Measurements from ENCODE around the gene GNG3.
"Not testable (repeated sequence)": the region's sequence is repeated elsewhere in the genome, so short reads cannot be mapped to it uniquely, and the experiment has no call there.

Gene GNG3

GRCh38 chr11:62721994-62722393 lies 14.5 kb downstream of the GNG3 start:
- DNase-seq = no peak

DNA sequence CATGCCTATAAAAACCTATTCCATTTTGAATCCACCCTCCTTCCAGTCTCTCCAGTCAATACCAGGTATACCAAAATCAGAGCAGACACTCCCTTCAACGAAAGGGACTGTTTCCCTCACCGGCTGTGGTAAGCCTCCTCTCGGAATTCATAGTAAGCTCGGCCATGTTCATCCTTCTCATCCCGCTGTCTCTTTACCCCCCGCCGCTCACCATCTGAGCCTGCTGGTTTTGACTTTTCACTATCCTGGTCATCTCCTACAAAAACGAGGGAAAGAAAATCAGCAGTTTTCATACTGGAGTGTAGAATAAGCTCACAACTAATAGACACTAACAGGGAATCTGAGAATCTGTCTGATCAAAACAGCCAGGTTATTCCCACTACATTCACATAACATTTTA lies 16.7 kb downstream of the GNG3 start:
- no peak for DNase-seq

DNA sequence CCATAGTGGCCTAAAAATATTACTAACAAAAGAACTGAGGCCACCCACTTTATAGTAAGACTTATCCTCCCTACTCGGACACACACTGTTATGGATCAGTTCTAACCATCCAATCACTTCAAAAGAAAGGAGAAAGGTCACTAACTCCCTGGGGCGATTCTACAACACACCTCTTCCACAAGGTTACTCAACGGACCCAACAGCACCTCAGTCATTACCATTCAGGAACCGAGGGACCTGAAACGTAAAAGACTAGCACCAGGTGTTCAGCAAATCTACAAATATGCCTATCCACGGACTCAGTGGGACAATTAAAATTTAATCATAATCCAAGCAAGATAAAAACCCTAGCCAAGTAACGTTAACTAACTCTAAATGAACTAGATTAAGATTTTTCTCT lies 18.2 kb downstream of the GNG3 start:
- no peak for DNase-seq

DNA sequence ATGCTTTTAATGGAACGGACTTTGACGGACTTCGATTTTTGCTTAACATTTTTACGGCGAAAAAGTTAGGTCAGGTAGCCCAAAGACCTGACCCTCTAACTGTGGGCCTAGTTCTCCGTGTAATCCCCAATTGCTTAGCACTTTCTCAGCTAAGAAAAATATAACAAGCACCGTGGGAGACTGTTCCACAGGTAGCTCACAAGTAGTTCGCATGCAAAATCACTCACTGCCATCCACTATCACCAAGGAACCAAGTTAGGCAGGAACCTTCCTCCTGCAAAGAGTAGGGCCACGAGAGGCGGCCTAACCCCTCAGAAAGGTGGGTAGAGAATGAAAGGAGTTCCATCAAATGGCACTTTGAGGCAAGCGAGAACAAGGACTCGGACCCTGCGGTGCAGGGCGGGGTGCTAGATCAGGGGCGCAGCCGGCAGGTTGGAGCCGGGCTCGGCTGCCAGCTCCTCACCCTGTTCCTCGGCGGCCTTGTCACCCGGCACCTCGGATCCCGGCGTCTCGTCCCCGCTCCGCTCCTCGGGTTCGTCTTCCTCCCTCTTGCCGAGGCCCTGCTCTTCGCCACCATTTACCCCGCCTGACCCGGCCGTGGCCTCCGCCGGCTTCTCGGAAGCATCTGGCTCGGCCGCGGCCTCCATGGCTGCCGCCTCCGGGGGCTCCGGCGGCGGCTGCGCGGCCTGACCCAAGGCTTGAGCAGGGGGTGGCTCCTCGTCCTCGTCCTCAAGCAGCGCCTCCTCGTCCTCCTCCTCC lies 18.9 kb downstream of the GNG3 start:
- DNase-seq = no peak

DNA sequence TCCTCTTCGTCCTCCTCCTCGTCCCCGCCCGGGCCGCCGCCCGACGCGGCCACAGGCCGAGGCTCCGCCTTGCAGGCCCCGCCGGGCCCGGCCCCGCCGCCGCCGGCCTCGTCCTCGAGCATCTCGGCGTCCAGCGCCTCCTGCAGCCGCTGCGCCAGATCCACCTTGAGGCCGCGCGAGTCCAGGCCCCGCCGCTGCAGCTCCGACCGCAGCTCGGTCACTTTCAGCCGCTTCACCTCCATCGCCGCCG lies 19.4 kb downstream of the GNG3 start:
- DNase-seq = no peak

- DNase-seq = peak; percentile 98 to 99
Observed at GRCh38 chr11:62727165-62727871, 19.8 kb downstream of the GNG3 start, which contains the start of gene HNRNPUL2. Gene HNRNPUL2, minus strand, starts transcription at chr11:62727457. Its CDS starts 301 bp downstream, at chr11:62727156.

GRCh38 chr11:62727872-62728170 lies 20.3 kb downstream of the GNG3 start:
- DNase-seq = peak; percentile 98

- DNase-seq = peak; percentile 91
Observed at GRCh38 chr11:62728171-62728988, 20.9 kb downstream of the GNG3 start, which contains the start of gene TTC9C. Gene TTC9C, plus strand, starts transcription at chr11:62728486. Its CDS starts 363 bp downstream, at chr11:62728849.

DNA sequence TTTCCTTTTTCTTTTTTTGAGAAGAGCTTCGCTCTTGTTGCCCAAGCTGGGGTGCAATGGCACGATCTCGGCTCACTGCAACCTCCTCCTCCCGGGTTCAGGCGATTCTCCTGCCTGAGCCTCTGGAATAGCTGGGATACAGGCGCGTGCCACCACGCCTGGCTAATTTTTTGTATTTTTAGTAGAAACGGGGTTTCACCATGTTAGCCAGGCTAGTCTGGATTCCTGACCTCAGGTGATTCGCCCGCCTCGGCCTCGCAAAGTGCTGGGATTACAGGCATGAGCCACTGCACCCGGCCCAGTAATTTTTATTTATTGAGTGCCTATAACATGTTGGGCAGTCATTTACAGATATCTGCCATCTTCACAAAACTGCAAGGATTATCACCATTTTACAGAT lies 22.6 kb downstream of the GNG3 start:
- DNase-seq = not testable (repeated sequence)

DNA sequence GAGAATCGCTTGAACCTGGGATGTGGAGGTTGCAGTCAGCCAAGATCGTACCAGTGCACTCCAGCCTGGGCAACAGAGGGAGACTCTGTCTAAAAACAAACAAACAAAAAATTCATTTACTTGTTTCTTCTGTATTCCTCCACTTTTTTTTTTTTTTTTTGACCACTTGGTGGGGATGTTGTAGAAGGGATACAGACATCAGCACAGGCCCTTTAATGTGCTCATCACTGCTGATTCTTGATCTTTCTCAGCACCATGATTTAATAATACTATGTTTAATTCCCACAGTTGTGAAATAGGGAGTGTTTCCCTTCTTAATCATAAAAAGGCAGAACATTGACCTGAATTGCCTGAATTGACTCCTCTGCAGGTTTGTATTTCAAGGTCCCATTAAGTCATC lies 25.4 kb downstream of the GNG3 start:
- DNase-seq = peak; percentile 40 to 45

DNA sequence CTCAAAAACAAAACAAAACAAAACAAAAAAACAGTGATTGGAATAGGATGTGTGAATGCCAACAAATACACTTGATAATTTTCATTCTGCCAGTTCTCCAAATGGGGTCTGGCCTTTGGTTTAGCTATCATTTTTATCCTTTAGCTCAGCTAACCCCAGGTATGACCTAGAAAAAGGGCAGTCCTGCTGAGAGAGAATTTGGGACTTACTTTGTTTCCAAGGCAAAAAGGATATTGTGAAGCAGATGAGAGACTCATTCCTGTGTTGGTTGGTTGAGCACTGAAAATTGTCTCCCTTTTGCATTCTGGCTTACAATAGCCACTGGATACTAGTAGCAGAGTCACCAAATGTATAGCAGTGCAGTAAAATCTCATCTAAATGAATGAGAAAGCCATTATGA lies 29.7 kb downstream of the GNG3 start:
- DNase-seq = no peak

DNA sequence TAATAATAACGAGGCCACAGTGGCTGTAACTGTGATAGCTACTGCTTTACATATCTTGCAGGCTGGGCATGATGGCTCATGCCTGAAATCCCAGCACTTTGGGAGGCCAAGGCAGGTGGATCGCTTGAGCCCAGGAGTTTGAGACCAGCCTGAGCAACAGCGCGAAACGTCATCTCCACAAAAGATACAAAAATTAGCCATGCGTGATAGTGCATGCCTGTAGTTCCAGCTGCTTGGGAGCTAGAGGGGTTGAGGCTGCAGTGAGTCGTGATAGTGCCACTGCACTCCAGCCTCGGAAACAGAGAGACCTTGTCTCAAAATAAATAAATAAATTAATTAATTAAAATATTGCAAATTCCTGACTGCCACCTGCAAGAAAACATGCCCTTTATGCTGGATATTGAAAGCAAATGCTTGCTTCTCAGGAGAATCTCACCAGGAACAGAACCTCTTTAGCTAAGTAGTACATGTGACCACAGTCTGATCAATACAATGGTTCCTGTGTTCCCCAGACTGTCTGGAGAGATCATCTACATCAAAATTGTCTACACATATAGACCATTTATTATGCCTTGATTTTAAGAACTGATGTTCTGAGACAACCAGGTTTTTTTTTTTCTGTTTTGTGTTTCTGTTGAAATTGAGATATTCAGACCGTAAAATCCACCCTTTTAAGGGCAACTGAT lies 40.1 kb downstream of the GNG3 start:
- DNase-seq = no peak

GRCh38 chr11:62749931-62750330 lies 42.5 kb downstream of the GNG3 start:
- DNase-seq = not testable (repeated sequence)

- no peak for DNase-seq
Observed at GRCh38 chr11:62752177-62752785, 44.8 kb downstream of the GNG3 start.

- no peak for DNase-seq
Observed at GRCh38 chr11:62752994-62753735, 45.7 kb downstream of the GNG3 start.

GRCh38 chr11:62753736-62754603 lies 46.5 kb downstream of the GNG3 start, which contains the start of gene ZBTB3:
Gene ZBTB3, minus strand, starts transcription at chr11:62754160. Its CDS starts 496 bp downstream, at chr11:62753664.
- DNase-seq = peak; percentile 99

DNA sequence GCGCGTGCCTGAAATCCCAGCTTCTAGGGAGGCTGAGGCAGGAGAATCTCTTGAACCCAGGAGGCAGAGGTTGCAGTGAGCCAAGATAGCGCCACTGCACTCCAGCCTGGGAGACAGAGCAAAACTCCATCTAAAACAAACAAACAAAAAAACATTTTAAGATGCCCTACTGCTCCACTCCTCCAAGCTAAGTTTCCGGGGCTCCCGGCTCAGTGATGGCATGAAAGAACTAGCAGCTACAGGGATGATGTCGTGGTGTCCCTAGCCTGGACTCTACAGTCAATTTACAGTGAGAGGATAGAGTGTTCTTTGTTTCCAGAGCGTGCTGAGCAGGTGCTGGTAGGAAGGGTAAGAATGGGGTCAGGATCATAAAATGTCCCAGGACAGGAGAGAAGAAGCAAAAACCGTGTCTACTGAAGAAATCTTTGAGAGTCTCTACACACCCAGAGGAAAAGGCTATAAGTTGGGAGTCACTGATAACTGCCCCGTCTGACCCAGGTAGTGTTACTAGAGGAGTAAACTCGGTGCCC lies 47.7 kb downstream of the GNG3 start:
- no peak for DNase-seq

DNA sequence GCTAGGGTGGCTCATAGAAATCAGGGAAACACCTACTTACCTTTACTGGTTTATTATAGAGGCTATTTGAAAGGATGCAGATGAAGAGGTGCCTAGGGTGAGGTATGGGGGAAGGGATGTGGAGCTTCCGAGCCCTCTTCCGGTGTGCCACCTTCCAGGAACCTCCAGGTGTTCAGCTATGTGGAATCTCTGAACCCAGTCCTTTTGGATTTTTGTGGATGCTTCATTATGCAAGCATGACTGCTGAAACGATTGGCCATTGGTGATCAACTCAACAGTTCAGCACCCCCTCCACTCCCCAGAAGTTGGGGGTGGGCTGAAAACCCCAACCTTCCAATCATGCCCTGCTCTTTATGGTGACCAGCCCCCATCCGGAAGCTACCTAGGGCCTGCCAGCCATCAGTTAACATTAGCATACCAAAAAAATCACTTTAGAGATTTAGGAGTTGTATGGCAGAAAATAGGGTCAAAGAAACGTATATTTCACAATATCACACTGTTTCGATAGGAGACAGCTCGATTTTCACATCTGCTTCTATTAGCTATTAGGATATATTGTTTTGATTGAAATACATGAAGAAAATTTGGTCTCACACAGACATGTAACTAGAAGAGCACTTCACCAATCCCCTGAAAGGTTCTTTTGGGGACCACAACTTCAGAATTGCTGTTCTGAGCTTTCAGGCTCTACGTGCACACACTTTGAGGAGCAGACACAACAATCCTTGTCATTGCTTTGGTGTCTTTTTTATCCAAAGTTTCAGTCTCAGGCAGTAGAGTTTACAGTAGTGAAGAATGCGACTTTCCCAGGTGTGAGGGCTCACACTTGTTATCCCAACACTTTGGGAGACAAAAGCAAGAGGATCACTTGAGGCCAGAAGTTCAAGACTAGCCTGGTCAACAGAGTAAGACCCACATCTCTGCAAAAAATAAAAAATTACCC lies 50.6 kb downstream of the GNG3 start:
- DNase-seq = no peak
